Measurements from ENCODE around the gene ACER2. TPM values are rescaled to one million over a fixed set of nuclear protein-coding genes. Genes with fewer than 3 reads are reported as not detected.

The ACER2 gene
- total RNA-seq, 1 experiment from 2014 or later: 2.1 TPM

DNA sequence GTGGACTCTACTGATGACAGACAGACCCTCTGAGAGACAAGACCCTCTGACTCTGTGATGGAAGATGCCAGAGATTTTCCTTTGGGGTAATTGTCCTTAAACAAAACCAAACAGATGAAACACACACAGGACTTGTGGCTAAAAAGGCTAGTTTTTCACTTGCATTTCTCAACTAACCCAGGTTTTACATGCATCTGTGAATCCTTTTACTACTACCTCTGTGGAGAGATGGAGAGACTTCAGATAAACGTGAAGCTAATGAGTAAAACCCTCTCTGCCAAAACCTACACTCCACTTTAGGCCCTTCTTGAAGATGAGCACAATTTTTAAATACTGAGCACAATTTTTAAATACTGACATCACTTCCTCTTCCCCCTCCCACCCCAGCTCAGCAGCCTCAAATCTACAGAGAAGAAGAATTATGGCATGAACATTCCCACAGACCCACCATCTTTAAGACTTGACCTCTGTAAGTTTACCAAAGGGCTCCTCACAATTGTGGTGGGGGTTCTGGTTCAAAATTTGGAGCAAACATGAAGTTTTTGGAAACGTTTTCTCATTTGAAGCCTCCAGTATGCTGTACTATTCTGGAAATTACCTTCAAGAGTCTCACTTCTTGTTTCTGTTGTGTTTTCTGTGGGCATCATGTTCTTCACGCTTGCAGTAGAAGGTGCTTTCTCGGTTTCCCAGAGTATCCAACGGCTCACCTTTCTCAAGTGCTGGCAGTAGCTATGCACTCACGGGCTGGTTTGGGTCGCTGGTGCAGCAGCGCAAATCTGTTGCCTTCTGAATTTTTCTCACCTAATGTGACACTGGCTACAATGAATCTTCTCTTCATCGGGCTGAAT is 42.7 kb downstream of the ACER2 start:
- DNase-seq (ENCODE audit: low read depth): no peak

DNA sequence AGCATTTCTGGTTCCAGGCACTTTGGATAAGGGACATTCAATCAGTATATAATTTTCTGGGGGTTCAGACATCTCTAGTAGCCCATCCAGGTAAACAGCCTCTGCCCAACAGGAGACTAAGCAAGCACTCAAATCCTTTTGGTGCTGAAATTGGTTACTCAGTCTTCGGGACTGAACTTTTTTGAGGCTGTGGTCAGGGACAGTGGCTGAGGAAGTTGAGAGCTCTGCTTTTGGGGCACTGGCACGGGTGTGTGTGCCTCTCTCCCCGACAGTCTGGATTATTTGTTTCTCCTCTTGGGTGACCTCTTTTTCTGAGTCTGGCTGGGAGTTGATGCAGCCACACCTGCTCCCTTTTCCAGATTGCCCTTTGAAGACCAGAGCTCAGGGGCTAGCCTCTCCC is 47.6 kb downstream of the ACER2 start:
- DNase-seq (ENCODE audit: low read depth): no peak

DNA sequence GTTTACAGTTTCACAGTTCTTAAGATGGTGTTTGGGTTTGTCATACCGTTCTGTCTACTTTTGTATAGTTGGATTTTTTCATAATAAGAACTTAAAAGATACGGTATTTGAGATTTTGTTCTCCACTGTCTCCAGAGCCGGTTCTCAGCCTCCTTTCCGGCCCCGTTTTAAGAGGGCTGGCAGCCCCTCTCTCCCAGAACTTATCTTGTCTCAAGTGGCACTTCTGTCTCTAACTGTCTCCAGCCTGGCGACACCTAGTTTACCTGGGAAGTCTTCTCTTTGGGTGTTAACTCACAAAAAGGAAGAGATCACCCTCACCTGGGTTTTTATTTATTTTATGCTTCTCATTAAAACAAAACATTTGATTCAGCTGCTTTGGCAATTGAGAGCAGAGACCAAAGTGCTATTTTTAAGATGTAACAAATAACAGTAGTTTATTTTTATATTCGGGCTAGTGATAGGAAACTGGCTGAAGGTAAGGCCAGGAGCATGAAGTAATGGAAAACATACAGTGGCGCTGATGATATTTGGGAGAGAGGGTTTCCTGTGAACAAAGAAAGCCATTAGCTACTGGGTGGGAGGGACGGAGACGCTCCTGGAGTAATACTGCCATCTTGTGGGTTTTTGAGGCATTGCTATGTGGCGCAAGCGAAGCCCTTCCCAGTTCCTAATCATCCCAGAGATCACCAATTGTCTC is 48.3 kb downstream of the ACER2 start:
- DNase-seq (ENCODE audit: low read depth): peak; percentile 67

DNA sequence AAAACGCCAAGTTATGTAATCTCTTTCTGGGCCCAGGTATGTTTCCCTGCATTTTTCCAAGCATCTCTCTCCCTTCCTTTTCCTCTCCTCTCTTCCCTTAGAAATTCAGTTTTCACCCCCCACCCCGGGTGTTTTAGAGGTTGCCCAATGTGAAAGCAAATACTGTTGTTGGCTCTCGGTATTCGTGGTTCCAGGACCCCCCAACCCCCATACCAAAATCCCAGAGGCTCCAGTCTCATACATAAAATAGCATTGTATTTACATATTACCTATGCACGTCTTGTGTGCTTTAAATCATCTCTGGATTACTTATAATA is 48.8 kb downstream of the ACER2 start:
- DNase-seq (ENCODE audit: low read depth): no peak

DNA sequence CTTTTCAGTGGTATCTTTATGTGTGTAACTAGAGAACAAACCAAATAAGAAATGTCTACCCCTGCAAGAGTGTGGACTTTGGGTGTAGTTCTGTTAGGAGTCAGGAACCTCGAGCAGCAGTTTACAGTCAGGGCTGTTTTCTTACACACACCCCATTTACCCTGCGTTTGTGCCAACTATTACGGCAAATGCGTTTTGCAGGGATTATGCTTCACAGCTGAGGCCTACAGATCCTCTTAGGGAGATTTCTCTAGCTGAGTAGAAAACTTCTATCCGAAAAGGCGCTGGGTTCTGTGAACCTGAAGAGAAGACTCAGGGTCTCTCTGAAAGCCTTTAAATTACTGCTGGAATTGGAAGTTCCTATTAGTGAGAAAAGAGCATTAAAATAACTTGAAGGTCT is 51.4 kb downstream of the ACER2 start:
- no peak for DNase-seq (ENCODE audit: low read depth)

DNA sequence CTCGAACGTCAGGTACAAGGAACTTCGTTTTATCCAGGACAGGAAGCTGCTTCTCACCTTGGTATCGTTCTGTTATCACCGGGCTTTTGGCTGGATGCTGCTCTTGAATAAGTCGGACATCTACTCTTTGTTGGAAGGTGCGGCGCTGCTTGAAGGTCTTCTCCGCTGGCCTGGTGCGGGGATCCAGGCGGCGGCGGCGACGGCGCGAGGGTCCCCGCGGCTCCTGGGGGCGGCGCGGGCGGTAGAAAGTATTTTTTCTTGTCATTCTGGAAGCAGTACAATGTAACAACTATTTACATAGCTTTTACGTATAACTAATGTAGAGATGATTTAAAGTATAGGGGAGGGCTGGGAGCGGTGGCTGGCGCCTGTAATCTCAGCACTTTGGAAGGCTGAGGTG is 52.3 kb downstream of the ACER2 start:
- DNase-seq (ENCODE audit: low read depth): no peak

DNA sequence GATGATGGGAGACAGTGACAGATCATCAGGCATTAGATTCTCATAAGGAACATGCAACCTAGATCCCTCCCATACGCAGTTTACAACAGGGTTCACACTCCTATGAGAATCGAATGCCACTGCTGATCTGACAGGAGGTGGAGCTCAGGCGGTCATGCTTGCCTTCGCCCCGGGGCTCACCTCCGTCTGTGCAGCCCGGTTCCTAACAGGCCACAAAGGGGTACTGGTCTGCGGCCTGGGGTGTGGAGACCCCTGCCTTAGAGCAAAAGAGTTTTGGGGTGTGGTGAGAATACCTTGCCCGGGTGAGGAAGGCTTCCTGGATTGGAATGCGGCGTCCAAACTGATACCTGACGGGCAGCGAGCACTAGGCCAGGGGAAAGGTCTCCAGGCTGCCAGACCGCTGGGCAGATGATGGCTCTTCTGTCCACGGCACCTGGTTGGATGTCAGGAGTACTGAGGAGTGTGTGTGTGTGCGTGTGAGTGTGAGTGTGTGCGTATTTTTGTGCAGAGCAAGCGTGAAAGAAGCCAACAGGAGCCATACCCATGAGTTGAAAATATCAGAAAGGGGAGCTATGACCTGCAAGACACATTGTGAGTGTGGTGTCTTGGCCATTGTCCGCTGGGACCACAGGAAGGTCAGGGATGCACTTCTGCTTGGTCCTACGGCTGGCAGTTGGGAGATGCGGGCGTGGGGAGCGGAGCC is 55.4 kb downstream of the ACER2 start:
- DNase-seq (ENCODE audit: low read depth): no peak

DNA sequence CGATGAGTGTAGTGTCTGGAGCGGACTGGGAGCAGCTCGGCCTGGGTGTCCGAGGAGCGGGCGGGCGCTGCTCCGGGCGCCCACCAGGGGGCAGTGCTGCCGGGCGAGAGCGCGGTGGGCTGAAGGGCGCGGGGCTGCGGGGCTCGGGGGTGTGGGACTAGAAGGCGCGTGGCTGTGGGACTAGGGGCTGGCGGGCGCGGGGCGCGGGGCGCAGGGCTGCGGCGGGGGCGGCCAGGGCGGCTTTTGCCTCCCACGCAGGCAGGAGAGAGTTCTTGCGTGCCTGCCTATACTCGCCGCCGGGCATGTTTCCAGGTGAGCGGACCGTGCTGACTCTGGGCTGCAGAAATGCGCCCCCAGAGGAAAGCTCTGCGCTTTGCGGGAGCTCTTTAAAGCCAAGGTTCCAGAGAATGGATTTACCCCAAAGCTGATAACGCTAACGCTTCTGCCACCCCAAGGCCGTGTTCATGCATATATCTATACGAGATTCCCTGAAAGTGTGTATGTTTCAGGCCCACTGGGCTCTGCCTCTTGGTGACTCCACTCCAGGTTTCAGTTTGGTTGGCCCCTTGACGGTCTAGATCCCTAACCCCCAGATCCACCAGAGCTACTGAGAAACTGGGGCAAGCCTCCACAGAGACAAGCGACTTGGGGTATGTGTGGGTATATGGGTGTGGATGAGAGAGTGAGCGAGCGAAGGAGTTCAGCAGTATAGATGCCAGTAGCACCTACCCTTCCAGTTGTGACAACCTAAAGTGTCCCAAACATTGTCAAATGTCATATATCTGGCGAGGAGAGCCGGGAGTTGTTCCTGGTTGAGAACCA is 56.2 kb downstream of the ACER2 start:
- peak; percentile 63 for DNase-seq (ENCODE audit: low read depth)

DNA sequence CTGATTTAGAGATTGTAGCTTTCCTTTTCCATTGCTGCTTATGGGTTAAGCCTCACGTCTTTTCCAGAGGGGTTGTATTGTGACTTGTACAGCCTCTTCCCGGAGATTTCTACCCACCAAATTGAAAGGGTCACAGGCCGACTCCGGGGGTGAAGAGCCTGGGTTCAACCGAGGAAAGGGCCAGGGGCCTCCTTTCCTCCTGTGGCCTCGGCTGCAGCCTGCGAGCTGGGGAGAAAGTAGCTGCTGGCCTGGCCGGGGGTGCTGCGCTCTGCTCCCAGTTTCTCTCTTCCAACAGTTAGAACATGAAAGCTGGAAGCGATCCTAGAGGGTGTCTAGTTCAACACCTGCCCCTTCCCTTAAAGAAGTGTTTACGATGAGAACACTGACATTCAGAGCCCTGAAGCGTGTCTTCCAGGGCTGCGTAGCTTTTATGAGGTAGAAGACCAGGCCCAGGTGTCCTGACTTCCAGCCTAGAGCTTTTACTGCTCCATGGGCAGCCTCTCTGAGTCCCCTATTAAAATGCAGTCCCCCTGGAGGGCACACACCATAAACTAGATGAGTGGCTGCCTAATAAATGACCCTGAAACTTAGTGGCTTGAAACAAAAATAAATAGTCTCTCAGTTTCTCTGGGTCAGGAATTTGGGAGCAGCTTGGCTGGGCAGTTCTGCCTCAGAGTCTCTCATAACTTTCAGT is 56.9 kb downstream of the ACER2 start:
- no peak for DNase-seq (ENCODE audit: low read depth)

DNA sequence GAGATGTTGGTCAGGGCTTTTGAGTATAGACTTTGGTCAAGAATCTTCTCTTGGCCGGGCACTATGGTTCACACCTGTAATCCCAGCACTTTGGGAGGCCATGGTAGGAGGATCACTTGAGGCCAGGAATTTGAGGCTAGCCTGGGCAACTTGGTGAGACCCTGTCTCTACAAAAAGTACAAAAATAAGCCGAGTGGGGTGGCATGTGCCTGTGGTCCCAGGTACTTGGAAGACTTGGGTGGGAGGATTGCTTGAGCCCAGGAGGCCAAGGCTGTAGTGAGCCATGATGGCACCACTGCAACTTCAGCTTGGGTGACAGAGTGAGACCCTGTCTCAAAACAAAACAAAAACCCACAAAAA is 57.5 kb downstream of the ACER2 start:
- no peak for DNase-seq (ENCODE audit: low read depth)

DNA sequence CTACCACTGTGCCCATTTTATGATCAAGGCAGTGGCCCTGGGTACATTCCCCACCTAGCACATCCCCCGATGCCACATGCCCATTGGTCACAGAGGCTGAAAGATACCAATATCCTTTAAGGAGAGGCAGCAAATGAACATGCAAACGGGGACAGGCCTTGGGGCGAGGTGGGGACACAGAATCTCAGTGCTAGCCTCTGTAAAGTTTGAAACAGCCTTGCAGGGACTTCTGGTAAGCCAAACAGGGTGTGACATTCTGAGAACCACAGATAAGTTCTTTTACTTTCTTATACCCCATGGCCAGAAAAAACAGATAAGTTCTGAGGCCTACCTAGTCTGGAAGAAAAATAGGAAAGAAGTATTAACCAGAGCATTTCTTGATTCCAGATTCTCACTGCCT is 60.5 kb downstream of the ACER2 start:
- DNase-seq (ENCODE audit: low read depth): no peak

DNA sequence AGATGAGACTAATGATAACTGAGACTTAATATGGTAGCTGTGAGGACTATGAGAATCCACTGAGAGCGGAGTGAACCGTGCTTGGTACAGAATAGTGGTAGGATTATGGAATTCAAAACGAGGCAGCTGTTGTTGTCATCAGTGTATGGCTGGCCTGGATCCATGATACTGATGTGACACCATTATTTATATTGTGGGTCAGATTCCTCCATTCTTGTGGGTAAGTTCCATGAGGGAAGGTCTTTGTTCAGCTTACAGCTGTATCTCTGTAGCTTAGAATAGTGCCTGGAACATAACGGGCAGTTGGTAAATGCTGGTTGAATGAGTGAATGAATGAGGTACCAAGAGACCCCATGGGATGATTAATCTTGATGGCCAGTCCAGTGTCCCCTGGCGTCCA is 61.8 kb downstream of the ACER2 start:
- peak; percentile 63 for DNase-seq (ENCODE audit: low read depth)

DNA sequence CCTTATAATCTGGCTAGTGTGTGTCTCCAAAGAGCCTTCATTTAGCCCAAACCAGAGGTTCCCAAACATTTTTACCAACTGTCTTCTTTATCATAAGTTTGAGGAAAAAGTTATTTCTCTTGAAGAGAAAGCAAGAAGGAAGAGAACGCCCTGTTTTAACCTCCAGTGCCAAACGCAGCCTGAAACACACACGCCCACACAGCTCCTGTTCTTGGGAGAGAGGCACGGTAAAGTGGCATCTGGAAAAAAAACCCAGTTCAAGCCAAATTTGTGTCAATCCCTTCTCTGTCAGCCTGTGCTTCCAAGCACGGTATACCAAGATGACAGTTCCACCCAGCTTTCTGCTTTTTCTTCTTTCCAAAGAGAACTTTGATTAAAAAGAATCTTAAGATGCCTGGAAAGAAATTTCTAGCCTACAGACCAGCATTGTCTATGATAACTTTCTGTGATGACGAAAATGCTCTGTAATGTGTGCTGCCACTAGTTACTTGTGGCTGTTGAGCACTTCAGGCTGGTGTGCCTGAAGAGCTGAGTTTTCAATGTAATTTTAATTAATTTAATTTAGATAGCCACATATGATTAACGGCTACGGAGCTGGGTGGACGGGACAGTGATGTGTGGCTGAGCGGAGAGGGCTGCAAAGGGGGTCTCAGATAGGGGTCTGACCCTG is 62.3 kb downstream of the ACER2 start:
- DNase-seq (ENCODE audit: low read depth): no peak

DNA sequence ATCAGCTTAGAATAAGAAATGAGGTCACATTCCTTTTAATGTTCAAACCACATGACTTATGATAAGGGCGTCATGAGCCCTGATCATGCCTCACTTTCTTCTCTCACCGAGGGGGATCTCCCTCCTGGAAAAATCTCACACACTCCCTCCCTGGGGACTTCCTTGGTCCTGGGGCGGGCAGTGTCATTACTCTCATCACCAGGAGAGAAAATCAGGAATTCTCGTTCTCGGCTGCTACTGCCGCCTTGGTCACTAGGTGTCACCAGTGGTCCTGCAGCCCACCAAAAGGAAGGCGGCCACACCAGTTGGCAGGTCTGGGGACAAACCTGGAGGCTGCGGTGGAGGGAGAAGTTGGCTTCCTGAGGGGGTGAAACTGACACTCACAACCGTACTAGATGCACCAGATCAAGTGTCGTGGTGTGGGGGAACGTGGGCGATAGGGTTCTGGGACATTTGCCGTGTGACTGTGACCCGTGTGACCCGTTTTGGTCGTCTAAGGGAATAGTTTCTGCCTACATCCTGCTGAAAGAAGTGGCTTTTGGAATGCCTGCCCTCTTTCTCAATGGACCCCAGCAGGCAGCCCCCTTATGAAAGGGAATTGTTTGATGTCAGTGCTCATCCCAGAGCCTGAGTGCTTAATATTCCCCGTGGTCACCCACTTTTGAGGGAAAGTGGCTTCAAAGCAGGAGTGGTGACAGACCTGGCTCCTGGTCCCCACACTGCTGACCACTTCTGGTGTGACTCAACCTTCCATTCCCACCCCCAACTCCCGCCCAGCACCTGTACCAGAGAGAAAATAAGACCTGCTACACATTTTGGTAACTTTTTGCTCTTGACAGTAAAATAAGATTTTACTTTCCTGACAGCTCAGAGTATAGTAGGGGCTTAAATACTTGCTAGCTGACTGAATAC is 63.2 kb downstream of the ACER2 start:
- DNase-seq (ENCODE audit: low read depth): peak; percentile 57

DNA sequence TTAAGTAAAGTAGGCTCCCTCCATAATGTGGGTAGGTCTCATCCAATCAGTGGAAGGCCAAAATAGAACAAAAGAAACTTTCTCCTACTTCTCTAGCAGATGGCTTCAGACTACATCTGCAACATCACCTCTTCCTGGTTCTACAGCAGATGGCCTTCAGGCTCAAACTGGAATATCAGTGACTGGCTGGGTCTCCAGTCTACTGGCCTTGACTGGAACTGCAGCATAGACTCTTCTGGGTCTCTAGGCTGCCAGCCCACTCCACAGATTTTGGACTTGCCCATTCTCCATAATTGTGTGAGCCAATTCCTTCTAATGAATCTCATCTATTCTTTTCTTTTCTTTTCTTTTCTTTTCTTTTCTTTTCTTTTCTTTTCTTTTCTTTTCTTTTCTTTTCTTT is 64.8 kb downstream of the ACER2 start:
- no peak for DNase-seq (ENCODE audit: low read depth)

DNA sequence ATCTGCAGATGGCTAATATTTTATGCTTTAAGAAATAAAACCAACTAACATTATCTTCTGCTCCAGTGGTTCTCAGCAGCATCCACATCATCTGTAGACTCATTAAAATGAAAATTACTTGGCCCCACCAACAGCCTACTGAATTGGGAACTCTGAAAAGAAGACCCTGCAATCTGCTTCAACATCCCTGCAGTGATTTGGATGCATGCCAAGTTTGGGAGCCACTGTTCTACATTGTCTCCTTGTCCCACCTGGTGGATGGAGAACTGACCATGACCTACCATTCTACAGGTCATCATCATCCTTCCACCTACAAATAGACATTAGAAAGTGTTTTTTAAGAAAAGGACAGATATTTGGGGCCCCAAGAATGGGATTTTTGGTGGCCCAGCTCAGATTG is 71.1 kb downstream of the ACER2 start:
- DNase-seq (ENCODE audit: low read depth): no peak

DNA sequence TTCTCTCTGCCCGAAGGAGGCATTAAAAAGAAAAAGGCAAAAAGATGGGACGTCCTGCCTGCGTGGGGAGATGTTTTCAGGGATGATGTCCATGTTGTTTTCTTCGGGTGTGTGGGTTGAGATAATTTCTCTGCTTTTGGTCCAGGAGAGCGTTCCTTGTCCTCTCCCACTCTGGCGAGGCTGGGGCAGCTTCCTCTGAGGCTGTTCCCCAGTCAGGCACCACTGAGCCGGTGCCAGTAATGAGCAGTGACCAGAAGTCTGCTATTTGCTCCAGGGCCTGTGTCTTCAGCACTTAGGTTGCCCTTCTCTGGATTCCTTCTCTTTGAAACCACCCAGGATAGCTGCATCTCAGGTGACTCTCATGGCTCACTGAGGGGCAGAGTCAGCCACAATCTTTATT is 71.5 kb downstream of the ACER2 start:
- DNase-seq (ENCODE audit: low read depth): no peak

DNA sequence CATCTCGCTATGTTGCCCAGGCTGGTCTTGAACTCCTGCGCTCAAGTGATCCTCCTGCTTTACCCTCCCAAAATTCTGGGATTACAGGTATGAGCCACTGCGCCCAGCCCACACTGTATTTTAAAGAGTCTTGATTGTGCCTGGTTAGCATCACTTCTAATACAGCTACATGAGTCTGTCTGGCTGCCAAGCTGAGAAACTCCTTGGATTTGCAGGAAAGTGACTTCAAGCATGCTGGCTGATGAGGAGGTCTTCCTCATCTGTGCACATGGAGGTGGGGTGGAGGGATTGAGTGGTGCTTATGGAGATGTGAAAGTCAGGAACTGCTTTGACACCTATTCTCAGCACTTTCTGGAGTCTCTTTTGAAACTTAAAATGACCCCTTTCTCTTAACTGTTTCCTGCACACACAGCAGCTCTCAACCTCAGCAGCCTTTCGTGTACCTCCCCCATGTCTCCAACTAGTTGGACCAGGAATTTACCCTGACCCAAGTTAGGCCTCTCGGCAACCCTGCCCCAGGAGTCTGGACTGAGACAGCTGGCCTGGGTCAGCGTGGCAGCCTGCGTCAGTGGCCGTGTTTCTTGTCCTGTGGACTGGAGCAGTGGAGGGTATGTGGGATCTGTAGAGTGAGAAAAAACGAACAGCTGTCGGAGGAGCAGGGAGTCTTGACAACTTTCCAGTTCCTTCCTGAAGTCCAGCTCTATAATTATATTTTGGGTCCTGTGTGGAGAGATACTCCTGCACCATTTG is 72.5 kb downstream of the ACER2 start:
- peak; percentile 59 for DNase-seq (ENCODE audit: low read depth)

DNA sequence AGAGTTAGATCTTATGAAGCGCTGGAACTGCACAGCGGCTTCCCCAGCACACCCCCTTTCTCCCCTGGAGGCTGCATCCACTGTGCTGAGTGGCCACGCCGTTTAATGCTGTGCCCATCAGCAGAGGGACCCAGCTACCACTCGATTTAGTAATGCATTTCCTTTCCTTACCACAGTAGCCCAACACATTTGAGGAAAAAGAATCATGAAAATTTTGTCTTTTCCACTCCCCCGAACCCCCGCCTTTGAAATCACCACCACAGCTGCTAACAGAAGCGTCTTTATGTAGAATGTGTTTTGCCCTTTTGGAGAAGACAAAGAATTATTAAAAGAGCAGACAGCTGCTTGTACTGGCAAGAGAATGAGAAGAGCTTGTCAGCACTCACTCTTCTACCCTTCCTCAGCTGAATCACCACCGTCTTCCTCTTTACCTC is 73.2 kb downstream of the ACER2 start:
- DNase-seq (ENCODE audit: low read depth): peak; percentile 57

All from LHCN-M2 (cell line).